Fibroblast of gingiva (primary cell): ENCODE measurements around the gene ILKAP.

ENCODE experiments used
- DNase-seq: peaks from one replicate; pipeline ENCODE4 v3.0.0-alpha.2; 2011; ENCODE audit warnings: low read depth

ILKAP gene

GRCh38 chr2:238133499-238134392 lies 69.7 kb downstream of the ILKAP start:
- no peak for DNase-seq

GRCh38 chr2:238132463-238133450 lies 70.7 kb downstream of the ILKAP start:
- no peak for DNase-seq

- no peak for DNase-seq
Measured at GRCh38 chr2:238131761-238132462, 71.6 kb downstream of the ILKAP start.

- no peak for DNase-seq
Measured at GRCh38 chr2:238130696-238131628, 72.5 kb downstream of the ILKAP start.

GRCh38 chr2:238130111-238130695 lies 73.3 kb downstream of the ILKAP start:
- DNase-seq, result no peak

GRCh38 chr2:238129166-238130010 lies 74.1 kb downstream of the ILKAP start:
- no peak for DNase-seq

- no peak for DNase-seq
Measured at GRCh38 chr2:238128534-238129001, 74.9 kb downstream of the ILKAP start.

GRCh38 chr2:238128061-238128440 lies 75.4 kb downstream of the ILKAP start:
- no peak for DNase-seq

GRCh38 chr2:238127165-238128060 lies 76.1 kb downstream of the ILKAP start:
- DNase-seq, result peak; percentile 75

- DNase-seq, result no peak
Measured at GRCh38 chr2:238126775-238127164, 76.7 kb downstream of the ILKAP start.

GRCh38 chr2:238126338-238126737 lies 77.2 kb downstream of the ILKAP start:
- no peak for DNase-seq

GRCh38 chr2:238125127-238125885 lies 78.2 kb downstream of the ILKAP start:
- DNase-seq, result no peak

- DNase-seq, result no peak
Measured at GRCh38 chr2:238124488-238125126, 78.9 kb downstream of the ILKAP start.

- DNase-seq, result no peak
Measured at GRCh38 chr2:238123991-238124470, 79.5 kb downstream of the ILKAP start.

GRCh38 chr2:238123218-238123971 lies 80.1 kb downstream of the ILKAP start:
- no peak for DNase-seq
